Measurements from ENCODE around the gene TNRC6C.

- no peak for TF ChIP-seq CTCF (IDR thresholded peaks at IDR 0.05)
- no peak for TF ChIP-seq POLR2A (IDR thresholded peaks at IDR 0.05)
- no peak for TF ChIP-seq EP300 (IDR thresholded peaks at IDR 0.05)
- no peak for TF ChIP-seq POLR2AphosphoS5 (IDR thresholded peaks at IDR 0.05)
Observed at GRCh38 chr17:78016852-78017251, 58.3 kb downstream of the TNRC6C start.

All from sigmoid colon (tissue), 4 donors.